Cardiac muscle cell (in vitro differentiated cells and primary cell): Measurements from ENCODE around the gene ZBTB39. TPM values are rescaled to one million over a fixed set of nuclear protein-coding genes. Genes with fewer than 3 reads are reported as not detected.
A peak's percentile ranks its signal among the peaks of the same experiment; 100 is the strongest.

Source experiments
- DNase-seq, 2 donors: peaks; one replicate each; pipeline versions ENCODE4 v3.0.0 to v3.0.0-alpha.2; 2010 to 2017; ENCODE audit warnings: low read depth in 1 of 2, low spot score in 1 of 2
- H3K27ac ChIP-seq: fragments of 200-600 bp; sonication (generic); 2 replicates; pipeline ENCODE4 v1.5.1; 2016
- H3K27me3 ChIP-seq: fragments of 200-600 bp; sonication (generic); 2 replicates; pipeline ENCODE4 v1.6.0; 2016; ENCODE audit warnings: control low read depth
- H3K36me3 ChIP-seq: fragments of 200-600 bp; sonication (generic); 2 replicates; pipeline ENCODE4 v1.5.1; 2016; ENCODE audit warnings: control low read depth
- H3K4me1 ChIP-seq: fragments of 200-600 bp; sonication (generic); 2 replicates; pipeline ENCODE4 v1.8.1; 2017; ENCODE audit warnings: low read depth, mild to moderate bottlenecking, mixed run types
- H3K4me3 ChIP-seq: fragments of 200-600 bp; sonication (generic); 2 replicates; pipeline ENCODE4 v1.5.1; 2016; ENCODE audit warnings: mild to moderate bottlenecking
- H3K9me3 ChIP-seq: fragments of 200-600 bp; sonication (generic); 2 replicates; pipeline ENCODE4 v1.5.1; 2017; ENCODE audit warnings: low read depth, mild to moderate bottlenecking, control low read depth
- polyA plus RNA-seq: library from polyadenylated mRNA; unstranded; fragments of >200 nt; fragmentation: Nextera tagmentation; extraction: Ambion mirVana; gene quantifications from 2 replicates; pipeline ENCODE4 v1.2.1, GENCODE V29; 2016
- total RNA-seq: library from RNA; depleted of rRNA; stranded (reverse); fragments of >200 nt; gene quantifications from 2 replicates; pipeline ENCODE4 v1.2.3, GENCODE V29; 2016
- TF ChIP-seq, protein P1 (sequence below): IDR thresholded peaks from 2 replicates; pipeline ENCODE4 v1.5.1; 2012; ENCODE audit warnings: low read depth, mild to moderate bottlenecking, low read length

ZBTB39 gene
- total and polyA plus RNA-seq, 2 experiments from 2014 or later, result 8.8 to 17.9 TPM

DNA sequence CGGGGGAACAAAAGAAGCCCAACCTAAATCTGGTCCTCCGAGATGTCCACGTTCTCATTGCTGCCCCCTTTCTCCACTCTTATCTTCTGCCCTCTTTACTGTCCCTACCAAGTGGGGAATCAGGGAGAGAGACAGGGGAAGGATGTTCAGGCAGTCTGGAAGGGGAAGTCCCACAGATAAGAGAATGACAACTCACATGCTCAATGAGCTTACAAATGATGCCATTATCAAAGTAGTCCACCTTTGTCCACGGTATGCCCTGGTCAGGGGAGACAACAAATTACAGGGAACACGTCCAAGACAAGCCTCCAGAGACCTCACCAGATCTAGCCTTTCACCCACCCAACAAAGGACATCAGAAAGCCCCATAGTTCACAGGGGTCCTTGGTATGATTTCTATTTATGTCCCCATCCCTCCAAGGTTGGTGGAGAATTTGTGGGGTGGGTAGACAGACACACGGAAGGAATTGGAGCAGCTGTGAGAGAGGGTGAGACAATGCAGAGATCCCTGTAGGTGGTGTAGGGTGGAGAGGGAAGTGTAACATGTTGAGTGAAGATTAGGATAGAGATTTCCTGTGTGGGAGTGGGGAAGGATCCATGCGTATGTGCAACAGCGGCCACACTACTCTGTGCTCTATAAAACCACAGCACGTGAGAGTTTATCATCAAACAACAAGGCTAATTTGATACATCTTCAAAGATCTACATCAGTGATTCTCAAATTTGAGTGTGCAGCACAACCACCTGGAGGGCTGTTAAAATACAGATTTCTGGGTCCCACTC lies 32.9 kb upstream of the ZBTB39 start:
- H3K9me3 ChIP-seq, result no peaks in the 10 kb centered on the region
- no peaks in the 10 kb centered on the region for H3K36me3 ChIP-seq
- H3K4me1 ChIP-seq, result no peaks in the 10 kb centered on the region
- H3K4me3 ChIP-seq, result no peak overlapping the region
- H3K27ac ChIP-seq, result no peak overlapping the region
- H3K27me3 ChIP-seq, result peaks cover 2% of the 10 kb centered on the region
- DNase-seq, result no peak
- TF ChIP-seq, protein P1, sequence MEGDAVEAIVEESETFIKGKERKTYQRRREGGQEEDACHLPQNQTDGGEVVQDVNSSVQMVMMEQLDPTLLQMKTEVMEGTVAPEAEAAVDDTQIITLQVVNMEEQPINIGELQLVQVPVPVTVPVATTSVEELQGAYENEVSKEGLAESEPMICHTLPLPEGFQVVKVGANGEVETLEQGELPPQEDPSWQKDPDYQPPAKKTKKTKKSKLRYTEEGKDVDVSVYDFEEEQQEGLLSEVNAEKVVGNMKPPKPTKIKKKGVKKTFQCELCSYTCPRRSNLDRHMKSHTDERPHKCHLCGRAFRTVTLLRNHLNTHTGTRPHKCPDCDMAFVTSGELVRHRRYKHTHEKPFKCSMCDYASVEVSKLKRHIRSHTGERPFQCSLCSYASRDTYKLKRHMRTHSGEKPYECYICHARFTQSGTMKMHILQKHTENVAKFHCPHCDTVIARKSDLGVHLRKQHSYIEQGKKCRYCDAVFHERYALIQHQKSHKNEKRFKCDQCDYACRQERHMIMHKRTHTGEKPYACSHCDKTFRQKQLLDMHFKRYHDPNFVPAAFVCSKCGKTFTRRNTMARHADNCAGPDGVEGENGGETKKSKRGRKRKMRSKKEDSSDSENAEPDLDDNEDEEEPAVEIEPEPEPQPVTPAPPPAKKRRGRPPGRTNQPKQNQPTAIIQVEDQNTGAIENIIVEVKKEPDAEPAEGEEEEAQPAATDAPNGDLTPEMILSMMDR, result no peak

DNA sequence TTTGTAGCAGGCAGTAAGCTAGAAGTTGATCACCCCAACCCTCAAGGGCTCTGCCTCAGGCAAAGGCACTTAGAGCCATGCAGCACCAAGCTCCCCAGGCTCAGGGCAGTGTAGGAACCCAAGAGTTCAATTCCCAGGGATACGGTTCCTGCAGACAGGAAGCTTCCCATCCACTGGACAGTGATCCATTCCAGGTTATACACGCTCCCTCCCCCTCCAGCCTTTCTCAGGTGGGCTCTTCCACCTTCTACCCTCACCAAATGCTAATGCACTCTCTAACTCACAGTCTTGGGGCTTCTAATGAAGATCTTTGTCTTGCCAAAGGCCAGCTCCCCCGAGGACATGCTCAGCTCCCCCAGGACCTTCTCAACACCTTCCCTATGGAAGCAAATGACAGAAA lies 30.9 kb upstream of the ZBTB39 start:
- no peak for DNase-seq
- H3K4me1 ChIP-seq, result no peaks in the 10 kb centered on the region
- TF ChIP-seq, protein P1, result no peak

DNA sequence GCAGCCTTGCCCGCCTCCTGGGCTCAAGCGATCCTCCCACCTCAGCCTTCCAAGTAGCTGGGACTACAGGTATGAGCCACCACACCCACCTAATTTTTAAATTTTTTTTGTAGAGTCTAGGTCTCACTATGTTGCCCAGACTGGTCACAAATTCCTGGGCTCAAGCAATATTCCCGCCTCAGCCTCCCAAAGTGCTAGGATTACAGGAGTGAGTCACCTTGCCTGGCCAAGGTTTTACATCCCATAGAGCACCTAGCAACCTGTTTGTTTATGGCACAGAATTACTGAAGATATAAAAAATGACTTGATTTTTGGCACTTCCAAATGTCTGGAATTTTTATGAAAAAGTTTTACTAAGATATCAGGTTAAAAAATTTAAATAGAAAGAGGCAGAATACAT lies 27.1 kb upstream of the ZBTB39 start:
- Histone ChIP-seq H3K27me3 (no peaks in the 10 kb centered on the region), H3K27ac (no peak overlapping the region), H3K4me1 (no peaks in the 10 kb centered on the region), H3K36me3 (no peaks in the 10 kb centered on the region), H3K9me3 (no peaks in the 10 kb centered on the region), H3K4me3 (no peak overlapping the region)
- DNase-seq, result no peak
- TF ChIP-seq, protein P1, result no peak

More for the DNA sequence above, 30.9 kb upstream of the ZBTB39 start:
- H3K27ac ChIP-seq, result no peak overlapping the region
- H3K4me3 ChIP-seq, result no peak overlapping the region
- H3K36me3 ChIP-seq, result no peaks in the 10 kb centered on the region
- H3K9me3 ChIP-seq, result no peaks in the 10 kb centered on the region
- H3K27me3 ChIP-seq, result no peaks in the 10 kb centered on the region

DNA sequence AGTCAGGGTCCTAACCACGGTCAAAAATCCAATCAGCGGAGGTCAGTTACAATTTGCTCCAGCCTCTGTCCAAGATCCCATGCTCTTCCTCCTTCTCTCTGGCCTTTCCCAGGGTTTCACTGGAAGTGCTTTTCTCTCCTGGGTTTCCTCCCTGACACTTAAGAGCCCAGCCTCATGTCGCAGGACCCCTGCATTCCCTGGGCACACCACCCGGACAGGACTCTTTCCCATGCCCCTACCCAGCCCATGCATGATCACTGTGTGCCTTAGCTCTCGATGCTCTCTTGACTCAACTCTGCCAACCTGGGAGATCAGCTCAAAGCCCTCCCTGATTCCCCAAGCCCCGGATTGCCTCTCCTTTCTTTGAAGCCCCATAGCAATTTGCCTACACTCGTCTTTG lies 25.4 kb upstream of the ZBTB39 start:
- Histone ChIP-seq H3K4me3 (no peak overlapping the region), H3K9me3 (no peaks in the 10 kb centered on the region), H3K36me3 (no peaks in the 10 kb centered on the region), H3K4me1 (peaks cover 13% of the 10 kb centered on the region), H3K27me3 (no peaks in the 10 kb centered on the region), H3K27ac (no peak overlapping the region)
- DNase-seq, result no peak
- TF ChIP-seq, protein P1, result no peak

DNA sequence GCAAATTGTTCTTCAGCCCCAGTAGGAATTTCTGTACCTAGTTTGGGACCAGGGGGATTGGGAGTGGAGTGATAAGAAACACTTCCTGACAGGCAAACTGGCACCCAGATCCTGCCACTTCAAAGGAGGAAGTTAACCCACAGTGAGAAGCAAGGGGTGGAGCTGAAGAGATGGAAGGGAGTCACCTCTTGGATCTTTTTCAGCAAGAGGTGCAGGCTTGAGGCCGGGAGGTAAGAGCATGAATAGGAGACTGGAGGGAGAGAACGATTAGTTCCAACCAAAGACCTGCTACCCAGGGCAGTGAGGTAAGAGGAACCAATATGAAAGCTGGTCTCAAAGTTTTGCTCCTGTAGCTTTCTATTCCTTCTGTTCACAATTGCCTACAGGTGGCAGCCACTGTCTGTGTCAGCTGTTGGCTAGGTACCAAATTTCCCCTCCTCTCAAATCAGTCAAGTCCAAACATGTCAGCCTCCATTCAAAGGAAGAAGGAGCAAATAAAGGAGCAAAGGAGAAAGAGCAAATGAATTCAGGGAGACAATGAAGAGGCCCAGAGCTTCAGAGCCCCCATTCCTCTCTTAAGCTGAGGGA lies 24.9 kb upstream of the ZBTB39 start:
- TF ChIP-seq, protein P1, result no peak
- no peaks in the 10 kb centered on the region for H3K9me3 ChIP-seq
- H3K27ac ChIP-seq, result no peak overlapping the region
- DNase-seq, result peak in 1 of 2 donors; percentile 13
- H3K4me3 ChIP-seq, result no peak overlapping the region
- peaks cover 16% of the 10 kb centered on the region for H3K4me1 ChIP-seq
- no peaks in the 10 kb centered on the region for H3K36me3 ChIP-seq
- no peaks in the 10 kb centered on the region for H3K27me3 ChIP-seq
